ENCODE results near the gene EFCAB9.

EFCAB9 gene

GRCh38 chr5:172175263-172175719 lies 18.7 kb upstream of the EFCAB9 start:
- no peak for TF ChIP-seq CTCF (IDR thresholded peaks at IDR 0.05; ENCODE audit: insufficient read depth, low read length, missing control alignments)
- no peak overlapping the region for H3K4me3 ChIP-seq (ENCODE audit: low read depth, low read length)
- ChIA-PET POLR2A (no interaction called here), CTCF (interaction anchor here (0.9 to 3.5 kb wide), 7 partner anchors 8 to 70 kb away, joined by 3 to 19 read pairs (median 4); partner anchors contain the start of gene STK10)
- no peak for DNase-seq (ENCODE audit: low read depth, low spot score)

- DNase-seq (ENCODE audit: low read depth, low spot score), result no peak
- ChIA-PET POLR2A (no interaction called here), CTCF (interaction anchor here (1.5 to 3.5 kb wide), 2 partner anchors 12 to 116 kb away, joined by 4 to 19 read pairs; partner anchors contain the start of gene STK10)
- no peak overlapping the region for H3K4me3 ChIP-seq (ENCODE audit: low read depth, low read length)
- no peak for TF ChIP-seq CTCF (IDR thresholded peaks at IDR 0.05; ENCODE audit: insufficient read depth, low read length, missing control alignments)
Observed at GRCh38 chr5:172177176-172177575, 16.8 kb upstream of the EFCAB9 start.

GRCh38 chr5:172178301-172178987 lies 15.5 kb upstream of the EFCAB9 start:
- DNase-seq (ENCODE audit: low read depth, low spot score), result no peak
- ChIA-PET POLR2A (no interaction called here), CTCF (interaction anchor here (1.2 to 3.4 kb wide), 2 partner anchors 10 to 55 kb away, joined by 3 to 17 read pairs; partner anchors contain the start of gene STK10)
- H3K4me3 ChIP-seq (ENCODE audit: low read depth, low read length), result no peak overlapping the region
- no peak for TF ChIP-seq CTCF (IDR thresholded peaks at IDR 0.05; ENCODE audit: insufficient read depth, low read length, missing control alignments)

GRCh38 chr5:172178991-172179989 lies 14.7 kb upstream of the EFCAB9 start:
- CTCF ChIA-PET, result interaction anchor here (1.1 to 3.4 kb wide), 5 partner anchors 9 to 268 kb away, joined by 3 to 17 read pairs (median 3); partner anchors contain the start of gene STK10
- DNase-seq (ENCODE audit: low read depth, low spot score), result no peak
- POLR2A ChIA-PET, result no interaction called here

GRCh38 chr5:172180936-172181335 lies 13.0 kb upstream of the EFCAB9 start:
- POLR2A ChIA-PET, result no interaction called here
- TF ChIP-seq CTCF (IDR thresholded peaks at IDR 0.05; ENCODE audit: insufficient read depth, low read length, missing control alignments), result no peak

More at GRCh38 chr5:172178991-172179989, 14.7 kb upstream of the EFCAB9 start:
- H3K4me3 ChIP-seq (ENCODE audit: low read depth, low read length), result no peak overlapping the region
- TF ChIP-seq CTCF (IDR thresholded peaks at IDR 0.05; ENCODE audit: insufficient read depth, low read length, missing control alignments), result no peak

More at GRCh38 chr5:172180936-172181335, 13.0 kb upstream of the EFCAB9 start:
- no peak overlapping the region for H3K4me3 ChIP-seq (ENCODE audit: low read depth, low read length)
- DNase-seq (ENCODE audit: low read depth, low spot score), result no peak
- CTCF ChIA-PET, result interaction anchor here (1.5 to 3.4 kb wide), 2 partner anchors 8 to 58 kb away, joined by 3 to 17 read pairs; partner anchors contain the start of gene STK10

Measured in AG04449 (cell line).